WERI-Rb-1 (cell line): ENCODE data around the gene IAPP.
"Not testable (repeated sequence)": the region's sequence is repeated elsewhere in the genome, so short reads cannot be mapped to it uniquely, and the experiment has no call there.

ENCODE experiments used
- DNase-seq: peaks from one replicate; pipeline ENCODE4 v3.0.0-alpha.2; 2020
- H3K27ac ChIP-seq: fragments of 250-450 bp; sonication (Bioruptor Pico); 2 replicates; pipeline ENCODE4 v1.5.1; 2020; ENCODE audit warnings: mild to moderate bottlenecking, moderate library complexity
- H3K27me3 ChIP-seq: fragments of 250-450 bp; sonication (Bioruptor Pico); 2 replicates; pipeline ENCODE4 v1.5.1; 2021; ENCODE audit warnings: mild to moderate bottlenecking, low read depth, moderate library complexity; ENCODE audit not compliant: insufficient read depth, severe bottlenecking
- H3K36me3 ChIP-seq: fragments of 250-450 bp; sonication (Bioruptor Pico); 2 replicates; pipeline ENCODE4 v1.5.1; 2020; ENCODE audit warnings: mild to moderate bottlenecking, moderate library complexity
- H3K4me3 ChIP-seq: 2 replicates; pipeline ENCODE4 v1.5.1; 2011; ENCODE audit warnings: low read depth, mild to moderate bottlenecking, control low read depth, low read length
- H3K9me3 ChIP-seq: fragments of 250-450 bp; sonication (Bioruptor Pico); 2 replicates; pipeline ENCODE4 v1.5.1; 2021; ENCODE audit warnings: mild to moderate bottlenecking, moderate library complexity; ENCODE audit not compliant: severe bottlenecking
- CTCF ChIP-seq: IDR thresholded peaks from 2 replicates; pipeline ENCODE4 v1.5.1; 2011; ENCODE audit warnings: low read depth, mild to moderate bottlenecking, control low read depth, inconsistent platforms, low read length

Gene IAPP

GRCh38 chr12:21369141-21369980 is 3.3 kb upstream of the IAPP start:
- DNase-seq: no peak
- no peaks in the 10 kb centered on the region for H3K9me3 ChIP-seq
- no peaks in the 10 kb centered on the region for H3K36me3 ChIP-seq
- H3K27ac ChIP-seq: no peak overlapping the region
- TF ChIP-seq CTCF: no peak
- H3K4me3 ChIP-seq: no peak overlapping the region
- H3K27me3 ChIP-seq: no peaks in the 10 kb centered on the region

- no peaks in the 10 kb centered on the region for H3K36me3 ChIP-seq
- no peaks in the 10 kb centered on the region for H3K9me3 ChIP-seq
- H3K27ac ChIP-seq: no peak overlapping the region
- no peaks in the 10 kb centered on the region for H3K27me3 ChIP-seq
- DNase-seq: no peak
- no peak for TF ChIP-seq CTCF
- H3K4me3 ChIP-seq: no peak overlapping the region
Measured at GRCh38 chr12:21370845-21371449, 1.8 kb upstream of the IAPP start.

- Histone ChIP-seq H3K36me3 (no peaks in the 10 kb centered on the region), H3K27ac (no peak overlapping the region), H3K9me3 (no peaks in the 10 kb centered on the region), H3K27me3 (no peaks in the 10 kb centered on the region), H3K4me3 (no peak overlapping the region)
- TF ChIP-seq CTCF: no peak
- no peak for DNase-seq
Measured at GRCh38 chr12:21379218-21379617, 6.5 kb downstream of the IAPP start.

GRCh38 chr12:21381320-21381719 is 8.6 kb downstream of the IAPP start:
- not testable (repeated sequence) for H3K36me3 ChIP-seq, H3K9me3 ChIP-seq, H3K27ac ChIP-seq, DNase-seq, H3K4me3 ChIP-seq, H3K27me3 ChIP-seq

- Histone ChIP-seq H3K27ac (no peak overlapping the region), H3K4me3 (no peak overlapping the region), H3K9me3 (no peaks in the 10 kb centered on the region), H3K36me3 (no peaks in the 10 kb centered on the region), H3K27me3 (no peaks in the 10 kb centered on the region)
- TF ChIP-seq CTCF: no peak
- DNase-seq: no peak
Measured at GRCh38 chr12:21384261-21384660, 11.6 kb downstream of the IAPP start.

GRCh38 chr12:21387174-21387573 is 14.5 kb downstream of the IAPP start:
- no peak for DNase-seq
- TF ChIP-seq CTCF: no peak

More at GRCh38 chr12:21387174-21387573, 14.5 kb downstream of the IAPP start:
- Histone ChIP-seq H3K4me3 (no peak overlapping the region), H3K36me3 (no peaks in the 10 kb centered on the region), H3K9me3 (no peaks in the 10 kb centered on the region), H3K27ac (no peak overlapping the region), H3K27me3 (no peaks in the 10 kb centered on the region)
